Gastrocnemius medialis (tissue), 4 donors: ENCODE measurements around the gene USP24. TPM values are rescaled to one million over a fixed set of nuclear protein-coding genes. Genes with fewer than 3 reads are reported as not detected.

Source experiments
- ATAC-seq, 2 donors: fragments of 150-250 bp; one replicate each; pipeline ENCODE4 v1.9.1; 2016
- DNase-seq, 2 donors: peaks; one replicate each; pipeline ENCODE4 v3.0.0-alpha.2; 2019
- H3K27ac ChIP-seq, 4 donors: fragments of 200-600 bp; sonication (generic); 1 replicate in 1 of 4; 2 replicates in 3 of 4; pipeline ENCODE4 v1.5.1; 2016 to 2018; ENCODE audit warnings: mild to moderate bottlenecking in 2 of 4, moderate library complexity in 1 of 4
- H3K27me3 ChIP-seq, 3 donors: fragments of 200-600 bp; sonication (generic) in 2 of 3; 1 replicate in 1 of 3; 2 replicates in 2 of 3; pipeline versions ENCODE4 v1.5.1 to v1.6.0; 2016 to 2019; ENCODE audit warnings: mild to moderate bottlenecking in 1 of 3, moderate library complexity in 1 of 3
- H3K36me3 ChIP-seq, 2 donors: fragments of 200-600 bp; sonication (generic) in 1 of 2; one replicate each; pipeline ENCODE4 v1.5.1; 2017 to 2018
- H3K4me1 ChIP-seq, 2 donors: fragments of 200-600 bp; sonication (generic) in 1 of 2; one replicate each; pipeline ENCODE4 v1.5.1; 2016 to 2017; ENCODE audit warnings: mild to moderate bottlenecking in 2 of 2
- H3K4me3 ChIP-seq, 4 donors: fragments of 200-600 bp; sonication (generic) in 3 of 4; 1 replicate in 1 of 4; 2 replicates in 3 of 4; pipeline ENCODE4 v1.5.1; 2016 to 2019; ENCODE audit warnings: mild to moderate bottlenecking in 2 of 4
- H3K9me3 ChIP-seq, 3 donors: fragments of 200-600 bp; sonication (generic) in 2 of 3; 1 replicate in 1 of 3; 2 replicates in 2 of 3; pipeline ENCODE4 v1.5.1; 2016 to 2019
- POLR2A ChIP-seq, 2 donors: fragments of 450-650 bp; IDR thresholded peaks; one replicate each; pipeline ENCODE4 v1.6.1; 2017; ENCODE audit warnings: antibody characterized with exemption in 2 of 2, mild to moderate bottlenecking in 2 of 2, moderate library complexity in 2 of 2
- in situ Hi-C, 4 donors: fragments of 200-750 bp; cut with MboI; loops; one replicate each; pipeline versions ENCODE4 v1.15.0 to v1.8.0; 2017; ENCODE audit warnings: low sequenced_read_pairs in 4 of 4
- intact Hi-C: fragments of 100-400 bp; cut with DNase I; formaldehyde crosslinking; loops from one replicate; pipeline ENCODE4 v1.15.1; 2023; ENCODE audit warnings: low total_unique reads
- total RNA-seq, 4 donors: library from RNA; depleted of rRNA; stranded (reverse); fragments of >200 nt; gene quantifications; one replicate each; pipeline versions ENCODE4 v1.1.0 to v1.2.3, GENCODE V29; 2016
- TF ChIP-seq, protein P1 (sequence below), 5 experiments: fragments of 450-650 bp in 3 of 5; fragments of 200-600 bp in 2 of 5; sonication (generic) in 2 of 5; IDR thresholded peaks in 4 of 5; conservative IDR thresholded peaks in 1 of 5; 1 replicate in 4 of 5; 2 replicates in 1 of 5; pipeline ENCODE4 v1.5.1; 2016 to 2019; ENCODE audit warnings: antibody characterized with exemption in 5 of 5, mild to moderate bottlenecking in 3 of 5, moderate library complexity in 3 of 5

USP24 gene
- total RNA-seq, 4 donors from 2014 or later: 77.3 to 102 (median 90.8) TPM

DNA sequence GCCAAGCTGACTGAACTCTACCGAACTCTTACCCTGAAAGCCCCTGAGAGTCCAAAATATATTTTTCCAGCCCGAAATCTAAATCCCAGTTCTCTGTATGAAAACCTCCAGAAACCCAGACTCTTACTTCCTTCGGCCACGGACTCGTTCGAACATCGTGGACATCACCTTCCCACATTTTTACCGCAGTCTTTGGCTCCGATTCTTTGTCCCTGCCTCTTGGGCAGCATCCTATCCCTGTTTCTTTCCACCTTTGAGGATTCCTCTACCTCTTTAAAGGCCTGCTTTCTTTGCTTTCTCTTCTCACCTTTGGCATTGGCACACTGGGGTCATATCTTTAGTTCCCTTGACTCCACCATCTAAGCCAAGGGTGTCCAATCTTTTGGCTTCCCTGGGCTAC, 932 bp upstream of the USP24 start:
- peak overlapping the region; percentile 73 to 94 (median 90) for H3K4me3 ChIP-seq
- TF ChIP-seq, protein P1, sequence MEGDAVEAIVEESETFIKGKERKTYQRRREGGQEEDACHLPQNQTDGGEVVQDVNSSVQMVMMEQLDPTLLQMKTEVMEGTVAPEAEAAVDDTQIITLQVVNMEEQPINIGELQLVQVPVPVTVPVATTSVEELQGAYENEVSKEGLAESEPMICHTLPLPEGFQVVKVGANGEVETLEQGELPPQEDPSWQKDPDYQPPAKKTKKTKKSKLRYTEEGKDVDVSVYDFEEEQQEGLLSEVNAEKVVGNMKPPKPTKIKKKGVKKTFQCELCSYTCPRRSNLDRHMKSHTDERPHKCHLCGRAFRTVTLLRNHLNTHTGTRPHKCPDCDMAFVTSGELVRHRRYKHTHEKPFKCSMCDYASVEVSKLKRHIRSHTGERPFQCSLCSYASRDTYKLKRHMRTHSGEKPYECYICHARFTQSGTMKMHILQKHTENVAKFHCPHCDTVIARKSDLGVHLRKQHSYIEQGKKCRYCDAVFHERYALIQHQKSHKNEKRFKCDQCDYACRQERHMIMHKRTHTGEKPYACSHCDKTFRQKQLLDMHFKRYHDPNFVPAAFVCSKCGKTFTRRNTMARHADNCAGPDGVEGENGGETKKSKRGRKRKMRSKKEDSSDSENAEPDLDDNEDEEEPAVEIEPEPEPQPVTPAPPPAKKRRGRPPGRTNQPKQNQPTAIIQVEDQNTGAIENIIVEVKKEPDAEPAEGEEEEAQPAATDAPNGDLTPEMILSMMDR (IDR thresholded peaks at IDR 0.05 in 4 of 5, conservative IDR thresholded peaks at IDR 0.05 in 1 of 5): no peak
- no peak for TF ChIP-seq POLR2A (IDR thresholded peaks at IDR 0.05)
- no peak for DNase-seq
- in situ Hi-C loops (no loop called here), intact Hi-C loops (loop anchor here (5.0 kb wide), 1 partner anchor 1361 kb away; the partner anchor contains the start of gene PLPP3)
- ATAC-seq: peak in 1 of 2 donors; percentile 5
- peak overlapping the region; percentile 97 to 100 (median 99) for H3K27ac ChIP-seq
- no peaks in the 10 kb centered on the region for H3K36me3 ChIP-seq
- no peaks in the 10 kb centered on the region for H3K27me3 ChIP-seq
- H3K4me1 ChIP-seq: peaks cover 32 to 50% of the 10 kb centered on the region in 2 donors
- H3K9me3 ChIP-seq: no peaks in the 10 kb centered on the region

DNA sequence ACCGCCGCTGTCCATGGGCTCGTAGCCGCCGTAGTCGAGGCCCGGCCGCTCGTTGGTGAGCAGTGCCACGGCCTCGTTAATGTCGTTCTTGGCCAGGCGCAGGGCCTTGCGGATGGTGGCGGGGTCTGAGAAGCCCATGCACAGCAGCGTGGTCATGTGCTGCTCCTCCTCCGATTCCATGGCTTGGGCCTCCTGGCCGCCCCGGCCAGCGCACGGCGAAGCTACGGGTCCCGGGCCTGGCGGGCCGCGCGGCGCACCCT, 300 bp downstream of the USP24 start:
- intact Hi-C loops: loop anchor here (5.0 kb wide), 1 partner anchor 1362 kb away; the partner anchor contains the start of gene PLPP3
- no peak for TF ChIP-seq POLR2A (IDR thresholded peaks at IDR 0.05)
- TF ChIP-seq, protein P1 (IDR thresholded peaks at IDR 0.05 in 4 of 5, conservative IDR thresholded peaks at IDR 0.05 in 1 of 5): no peak
- peak; percentile 26 to 37 for DNase-seq

DNA sequence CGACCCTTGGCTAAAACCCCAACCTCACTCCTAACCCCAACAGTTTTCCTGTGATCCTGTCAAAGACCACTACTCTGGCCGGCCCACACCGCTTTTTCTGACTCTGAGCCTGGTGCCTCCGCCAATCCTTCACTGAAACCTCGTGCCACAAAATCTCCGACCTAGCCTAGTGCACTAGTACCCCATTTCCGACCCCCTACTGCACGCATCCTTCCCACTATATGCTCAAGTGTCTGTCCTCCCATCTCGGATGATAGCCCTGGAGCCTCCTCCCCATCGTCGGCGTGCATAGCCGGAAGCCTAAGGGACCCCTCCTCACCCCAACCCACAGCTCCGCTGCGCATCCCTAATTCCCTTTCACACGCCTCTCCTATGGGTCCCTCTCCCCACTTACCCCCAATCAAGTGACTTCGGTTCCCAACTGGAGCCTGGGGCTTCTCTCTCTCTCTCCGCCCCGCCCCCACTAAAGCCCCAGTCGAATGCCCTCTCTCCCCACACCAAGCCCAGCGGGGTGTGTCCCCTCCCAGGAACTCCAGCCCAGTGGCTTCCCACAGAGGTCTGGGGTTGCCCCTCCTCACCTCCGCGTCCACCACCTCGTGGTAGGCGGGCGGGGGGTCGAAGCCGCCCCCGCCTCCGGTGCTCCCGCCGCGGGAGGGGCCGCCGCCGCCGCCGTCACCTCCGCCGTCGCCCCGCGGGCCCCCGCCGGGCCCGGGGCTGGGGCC, 791 bp downstream of the USP24 start:
- no peaks in the 10 kb centered on the region for H3K27me3 ChIP-seq
- TF ChIP-seq, protein P1 (IDR thresholded peaks at IDR 0.05 in 4 of 5, conservative IDR thresholded peaks at IDR 0.05 in 1 of 5): no peak
- TF ChIP-seq POLR2A (IDR thresholded peaks at IDR 0.05): no peak
- H3K27ac ChIP-seq: peak overlapping the region; percentile 97 to 100 (median 99)
- H3K9me3 ChIP-seq: no peaks in the 10 kb centered on the region
- ATAC-seq (peak; percentile 36 to 37), DNase-seq (peak; percentile 16 to 48)
- in situ Hi-C loops: no loop called here
- intact Hi-C loops: no loop called here
- no peaks in the 10 kb centered on the region for H3K36me3 ChIP-seq
- H3K4me1 ChIP-seq: peaks cover 47 to 67% of the 10 kb centered on the region in 2 donors
- peak overlapping the region; percentile 73 to 94 (median 90) for H3K4me3 ChIP-seq

More for the DNA sequence above, 300 bp downstream of the USP24 start:
- Histone ChIP-seq H3K4me1 (peaks cover 42 to 62% of the 10 kb centered on the region in 2 donors), H3K9me3 (no peaks in the 10 kb centered on the region), H3K27me3 (no peaks in the 10 kb centered on the region), H3K4me3 (peak overlapping the region; percentile 73 to 94 (median 90)), H3K36me3 (no peaks in the 10 kb centered on the region), H3K27ac (peak overlapping the region; percentile 97 to 100 (median 99))
- ATAC-seq: peak; percentile 57 to 63
- in situ Hi-C loops: no loop called here

DNA sequence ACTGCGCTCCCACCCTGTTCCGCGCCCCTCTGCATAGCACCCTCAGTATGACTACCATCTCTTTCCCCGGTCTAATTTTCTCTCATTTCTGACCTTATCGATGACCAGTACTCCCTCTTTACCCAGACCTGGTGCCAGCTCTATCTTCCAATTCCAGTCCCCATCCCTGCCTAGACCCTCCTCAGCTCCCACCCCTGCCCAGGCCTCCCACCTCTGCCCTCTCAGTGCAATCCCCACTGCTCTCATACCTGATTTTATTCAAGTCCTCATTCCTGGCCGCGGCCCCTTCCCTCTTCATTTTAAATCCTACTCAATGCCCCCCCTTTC, 1.3 kb downstream of the USP24 start:
- DNase-seq (no peak), ATAC-seq (no peak)
- H3K27me3 ChIP-seq: no peaks in the 10 kb centered on the region
- peak overlapping the region; percentile 73 to 94 (median 90) for H3K4me3 ChIP-seq
- TF ChIP-seq POLR2A (IDR thresholded peaks at IDR 0.05): no peak
- TF ChIP-seq, protein P1 (IDR thresholded peaks at IDR 0.05 in 4 of 5, conservative IDR thresholded peaks at IDR 0.05 in 1 of 5): no peak
- intact Hi-C loops: no loop called here
- peaks cover 52 to 72% of the 10 kb centered on the region in 2 donors for H3K4me1 ChIP-seq
- H3K27ac ChIP-seq: peak overlapping the region; percentile 97 to 100 (median 99)
- H3K9me3 ChIP-seq: no peaks in the 10 kb centered on the region
- no peaks in the 10 kb centered on the region for H3K36me3 ChIP-seq
- in situ Hi-C loops: no loop called here
